Esophagus (tissue), 2 donors: ENCODE results near the gene TPST2. TPM values are rescaled to one million over a fixed set of nuclear protein-coding genes. Genes with fewer than 3 reads are reported as not detected.
A peak's percentile ranks its signal among the peaks of the same experiment; 100 is the strongest.

Source experiments
- H3K27ac ChIP-seq, 2 donors: one replicate each; pipeline ENCODE4 v1.5.1; 2013; ENCODE audit warnings: low read depth in 2 of 2, mild to moderate bottlenecking in 2 of 2, inconsistent platforms in 1 of 2, low read length in 1 of 2, moderate library complexity in 1 of 2
- H3K27me3 ChIP-seq, 2 donors: one replicate each; pipeline ENCODE4 v1.6.1; 2013; ENCODE audit warnings: low read length in 2 of 2, control low read depth in 1 of 2, mild to moderate bottlenecking in 1 of 2; ENCODE audit not compliant: insufficient read depth in 2 of 2, control insufficient read depth in 1 of 2
- H3K36me3 ChIP-seq, 2 donors: one replicate each; pipeline ENCODE4 v1.6.1; 2013; ENCODE audit warnings: low read length in 1 of 2; ENCODE audit not compliant: control insufficient read depth in 2 of 2, insufficient read depth in 2 of 2
- H3K4me1 ChIP-seq, 2 donors: one replicate each; pipeline ENCODE4 v1.6.1; 2013; ENCODE audit warnings: low read length in 1 of 2; ENCODE audit not compliant: control insufficient read depth in 2 of 2, insufficient read depth in 2 of 2
- H3K4me3 ChIP-seq, 2 donors: one replicate each; pipeline ENCODE4 v1.5.1; 2013; ENCODE audit warnings: low read length in 2 of 2, mild to moderate bottlenecking in 2 of 2, low read depth in 1 of 2, moderate library complexity in 1 of 2
- H3K9me3 ChIP-seq, 2 donors: one replicate each; pipeline ENCODE4 v1.6.1; 2013; ENCODE audit warnings: mild to moderate bottlenecking in 2 of 2, low read depth in 1 of 2, low read length in 1 of 2, moderate library complexity in 1 of 2; ENCODE audit not compliant: control insufficient read depth in 2 of 2, insufficient read depth in 1 of 2
- WGBS, 2 donors: extraction: QIAGEN DNeasy Blood & Tissue Kit; methylation state at CpG; one replicate each; pipeline ENCODE4 v1.1.7; 2013; 5-methylcytosine and 5-hydroxymethylcytosine counted together
- polyA plus RNA-seq, 2 donors: library from polyadenylated mRNA; stranded (reverse); fragments of 200-250 nt; gene quantifications; one replicate each; pipeline ENCODE4 v1.2.3, GENCODE V29; 2013
- donor health status: healthy with polysubstance abuse.
- donor health status: Bipolar disorder and iron deficiency.

Gene TPST2
- polyA plus RNA-seq, 2 donors: 7.6 to 12.6 TPM

DNA sequence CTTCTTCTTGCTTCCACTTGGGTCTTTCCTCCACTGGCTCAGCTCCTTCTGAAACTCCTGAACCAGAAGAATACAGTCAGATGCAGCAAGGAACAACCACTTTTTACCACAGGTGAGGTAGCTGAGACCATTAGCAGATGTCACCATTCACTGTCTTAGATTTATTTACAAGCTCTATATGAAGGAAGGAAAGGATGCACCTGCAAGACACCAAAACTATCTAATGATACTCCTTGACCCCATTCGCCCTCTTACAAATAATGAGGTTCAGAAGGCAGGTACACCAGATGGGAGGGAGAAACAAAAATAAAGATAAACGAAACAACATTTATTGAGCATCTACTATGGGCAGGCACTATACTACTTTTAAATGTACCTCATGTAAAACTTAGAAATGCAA is 87.9 kb downstream of the TPST2 start:
- H3K4me3 ChIP-seq: no peak overlapping the region
- H3K36me3 ChIP-seq: peaks cover 14 to 38% of the 10 kb centered on the region in 2 donors
- no peaks in the 10 kb centered on the region for H3K4me1 ChIP-seq
- H3K27me3 ChIP-seq: no peaks in the 10 kb centered on the region
- WGBS, 2 donors: 89 to 92% methylated on average over 2 of the region's 2 CpGs
- no peak overlapping the region for H3K27ac ChIP-seq
- no peaks in the 10 kb centered on the region for H3K9me3 ChIP-seq

DNA sequence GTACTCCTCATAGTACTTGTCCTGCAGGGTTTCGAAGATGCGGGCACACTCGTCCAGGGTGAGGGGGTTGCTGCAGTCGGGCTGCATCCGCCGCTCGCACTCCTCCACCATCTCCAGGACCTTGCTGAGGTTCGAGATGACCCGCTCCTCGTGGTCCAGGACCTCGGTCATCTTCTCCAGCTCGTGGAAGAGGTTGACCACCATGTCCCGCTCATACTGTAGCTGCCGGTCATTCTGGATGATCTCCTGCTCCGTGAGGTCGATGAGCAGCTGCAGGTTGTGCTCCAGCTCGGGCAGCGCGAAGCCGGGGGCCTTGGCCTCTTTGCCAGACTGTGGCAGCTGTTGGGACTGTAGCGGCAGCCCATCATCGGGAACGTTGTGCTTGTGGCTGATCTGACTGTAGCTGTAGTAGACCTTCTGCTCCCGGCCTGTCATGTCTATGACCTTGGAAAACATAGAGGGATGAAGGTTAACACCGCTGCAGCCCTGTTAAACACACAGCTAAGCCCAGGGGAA is 90.7 kb downstream of the TPST2 start:
- H3K27ac ChIP-seq: no peak overlapping the region
- H3K4me1 ChIP-seq: no peaks in the 10 kb centered on the region
- H3K36me3 ChIP-seq: peaks cover 30 to 42% of the 10 kb centered on the region in 2 donors
- WGBS, 2 donors: 90 to 93% methylated on average over 25 of the region's 25 CpGs
- H3K9me3 ChIP-seq: no peaks in the 10 kb centered on the region
- H3K4me3 ChIP-seq: no peak overlapping the region
- no peaks in the 10 kb centered on the region for H3K27me3 ChIP-seq

DNA sequence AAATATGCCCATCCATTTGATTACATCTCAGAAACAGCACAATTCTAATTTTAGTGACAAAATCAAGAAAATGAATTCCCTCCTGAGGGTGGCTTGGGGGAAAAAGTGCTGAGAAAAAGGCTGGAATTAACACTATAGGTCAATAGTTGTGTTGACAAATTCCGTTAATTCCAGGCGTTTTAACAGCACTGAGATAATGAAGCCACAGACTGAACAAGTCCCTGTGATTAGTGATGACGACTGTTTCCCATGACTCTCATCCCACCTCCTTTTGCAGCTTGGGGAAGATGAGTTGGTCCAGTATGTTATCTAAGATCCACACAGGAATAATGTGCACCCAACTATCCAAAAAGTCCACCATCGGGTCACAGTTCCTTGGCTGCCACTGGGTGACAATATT is 93.5 kb downstream of the TPST2 start:
- Histone ChIP-seq H3K36me3 (peaks cover 25 to 39% of the 10 kb centered on the region in 2 donors), H3K4me3 (no peak overlapping the region), H3K4me1 (peaks cover 0 to 3% of the 10 kb centered on the region in 2 donors), H3K27ac (no peak overlapping the region), H3K9me3 (no peaks in the 10 kb centered on the region), H3K27me3 (no peaks in the 10 kb centered on the region)
- 79 to 84% methylated on average over 4 of the region's 4 CpGs for WGBS, 2 donors

DNA sequence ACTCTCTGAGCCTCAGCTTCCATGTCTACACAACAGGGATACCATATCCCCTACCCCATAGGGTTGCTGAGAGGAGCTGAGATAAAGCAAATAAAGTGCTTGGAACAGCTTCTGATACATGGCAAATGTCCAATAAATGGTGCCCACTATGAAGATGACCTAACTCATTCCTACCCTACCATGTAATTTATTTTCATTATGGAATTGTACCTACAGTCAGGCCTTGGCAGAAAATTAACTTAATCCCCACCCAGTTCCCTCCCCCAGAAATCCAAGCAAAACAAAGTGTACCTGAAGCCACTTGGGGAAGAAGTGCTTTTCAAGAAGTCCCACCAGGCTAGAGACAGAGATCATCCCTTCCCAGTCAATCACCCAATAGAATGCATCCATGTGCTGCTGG is 95.4 kb downstream of the TPST2 start:
- H3K9me3 ChIP-seq: no peaks in the 10 kb centered on the region
- no peak overlapping the region for H3K4me3 ChIP-seq
- H3K4me1 ChIP-seq: peaks cover 0 to 3% of the 10 kb centered on the region in 2 donors
- peak overlapping the region in 1 of 2 donors; percentile 71 for H3K27ac ChIP-seq
- H3K27me3 ChIP-seq: no peaks in the 10 kb centered on the region
- peaks cover 25 to 43% of the 10 kb centered on the region in 2 donors for H3K36me3 ChIP-seq

DNA sequence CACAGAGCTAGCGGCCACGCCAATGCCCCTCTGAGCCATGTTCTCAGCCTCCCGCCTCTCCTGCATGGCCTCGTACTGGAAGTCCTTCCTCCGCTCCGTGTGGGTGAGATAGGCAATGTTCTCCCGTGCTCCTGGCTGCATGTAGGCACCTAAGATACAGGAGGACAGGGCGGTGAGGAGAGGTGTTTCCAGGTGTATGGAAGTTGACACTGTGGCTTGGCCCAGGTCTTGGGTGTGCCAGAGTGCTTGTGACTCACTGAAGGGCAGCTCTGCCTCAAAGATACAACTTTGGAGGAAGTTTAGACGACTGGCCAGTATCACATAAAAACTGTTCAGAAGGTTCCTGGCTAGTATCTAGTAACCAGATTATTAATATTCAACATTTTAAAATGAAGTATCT is 97.7 kb downstream of the TPST2 start:
- peaks cover 28 to 41% of the 10 kb centered on the region in 2 donors for H3K36me3 ChIP-seq
- H3K9me3 ChIP-seq: no peaks in the 10 kb centered on the region
- peak overlapping the region; percentile 79 to 83 for H3K27ac ChIP-seq
- 84 to 85% methylated on average over 9 of the region's 9 CpGs for WGBS, 2 donors
- no peak overlapping the region for H3K4me3 ChIP-seq
- no peaks in the 10 kb centered on the region for H3K27me3 ChIP-seq
- peaks cover 0 to 3% of the 10 kb centered on the region in 2 donors for H3K4me1 ChIP-seq

DNA sequence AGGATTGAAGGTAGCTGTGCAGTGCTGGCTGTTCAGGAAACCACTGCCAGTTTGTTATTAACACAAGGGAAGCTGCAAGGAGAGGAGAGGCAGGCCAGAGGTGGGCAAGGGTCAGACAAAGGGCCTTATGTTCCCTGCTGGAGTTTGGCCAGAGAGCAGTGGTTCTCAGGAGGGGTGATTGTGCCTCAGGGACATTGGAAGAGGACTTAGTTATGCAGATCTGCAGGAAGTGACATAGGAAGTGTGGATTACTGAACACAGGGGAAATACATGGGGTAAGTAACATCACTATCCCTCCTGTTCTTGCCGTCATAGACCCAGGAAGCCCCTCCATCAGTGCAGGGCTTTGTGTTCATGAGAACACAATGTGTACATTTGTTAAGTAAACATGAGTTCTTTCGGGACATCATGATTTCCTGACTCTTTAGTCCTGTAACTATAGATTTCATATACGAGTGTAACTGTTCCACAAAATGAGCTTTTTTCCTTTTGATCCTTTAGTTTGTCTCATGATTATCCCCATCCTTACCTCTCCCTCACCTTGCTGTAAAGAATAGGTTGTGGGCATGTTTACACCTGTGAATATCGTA is 100.4 kb downstream of the TPST2 start:
- H3K27ac ChIP-seq: no peak overlapping the region
- no peaks in the 10 kb centered on the region for H3K9me3 ChIP-seq
- 71 to 77% methylated on average over 4 of the region's 4 CpGs for WGBS, 2 donors
- H3K4me3 ChIP-seq: no peak overlapping the region
- no peaks in the 10 kb centered on the region for H3K27me3 ChIP-seq
- peaks cover 0 to 3% of the 10 kb centered on the region in 2 donors for H3K4me1 ChIP-seq
- H3K36me3 ChIP-seq: peaks cover 12 to 24% of the 10 kb centered on the region in 2 donors

DNA sequence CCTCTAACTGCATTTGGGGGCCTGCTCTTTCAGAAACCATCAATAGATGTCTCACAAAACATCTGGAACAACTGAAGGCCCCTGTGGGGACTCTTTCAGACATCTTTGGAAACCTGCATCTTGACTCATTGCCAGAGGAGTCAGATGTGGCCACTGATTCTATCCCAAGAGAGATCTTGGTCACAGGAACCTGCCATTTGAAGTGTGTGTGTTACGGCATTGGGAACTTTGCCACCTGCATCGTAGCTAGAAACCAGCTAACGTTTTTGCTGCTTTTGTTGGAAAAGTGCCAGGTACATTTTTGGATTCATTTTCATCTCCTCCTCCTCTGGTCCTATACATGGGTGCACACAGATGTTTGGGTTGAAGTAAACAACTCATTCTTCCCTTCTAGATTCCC is 101.9 kb downstream of the TPST2 start:
- no peak overlapping the region for H3K27ac ChIP-seq
- H3K4me1 ChIP-seq: peaks cover 0 to 5% of the 10 kb centered on the region in 2 donors
- 45 to 50% methylated on average over 3 of the region's 3 CpGs for WGBS, 2 donors
- H3K36me3 ChIP-seq: peaks cover 4 to 20% of the 10 kb centered on the region in 2 donors
- no peaks in the 10 kb centered on the region for H3K27me3 ChIP-seq
- H3K4me3 ChIP-seq: no peak overlapping the region
- H3K9me3 ChIP-seq: no peaks in the 10 kb centered on the region

DNA sequence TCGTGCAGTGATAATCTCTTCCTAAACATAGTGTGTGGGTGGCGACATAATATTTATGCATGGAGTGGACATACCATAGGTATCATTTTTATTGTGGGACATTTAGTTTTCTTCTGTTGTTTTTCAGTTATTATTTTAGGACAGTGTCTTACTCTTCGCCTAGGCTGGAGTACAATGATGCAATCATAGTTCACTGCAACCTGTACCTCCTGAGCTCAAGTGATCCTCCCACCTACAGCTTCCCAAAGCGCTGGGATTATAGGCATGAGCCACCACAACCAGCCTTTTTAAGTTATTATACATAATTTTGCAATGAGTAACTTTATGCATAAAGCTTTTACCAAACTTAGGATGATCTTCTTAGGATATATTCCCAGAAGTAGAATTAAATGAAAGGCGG is 103.5 kb downstream of the TPST2 start:
- peaks cover 4 to 14% of the 10 kb centered on the region in 2 donors for H3K36me3 ChIP-seq
- H3K27ac ChIP-seq: no peak overlapping the region
- no peak overlapping the region for H3K4me3 ChIP-seq
- 86 to 88% methylated on average over 5 of the region's 5 CpGs for WGBS, 2 donors
- no peaks in the 10 kb centered on the region for H3K9me3 ChIP-seq
- peaks cover 0 to 5% of the 10 kb centered on the region in 2 donors for H3K4me1 ChIP-seq
- H3K27me3 ChIP-seq: no peaks in the 10 kb centered on the region

DNA sequence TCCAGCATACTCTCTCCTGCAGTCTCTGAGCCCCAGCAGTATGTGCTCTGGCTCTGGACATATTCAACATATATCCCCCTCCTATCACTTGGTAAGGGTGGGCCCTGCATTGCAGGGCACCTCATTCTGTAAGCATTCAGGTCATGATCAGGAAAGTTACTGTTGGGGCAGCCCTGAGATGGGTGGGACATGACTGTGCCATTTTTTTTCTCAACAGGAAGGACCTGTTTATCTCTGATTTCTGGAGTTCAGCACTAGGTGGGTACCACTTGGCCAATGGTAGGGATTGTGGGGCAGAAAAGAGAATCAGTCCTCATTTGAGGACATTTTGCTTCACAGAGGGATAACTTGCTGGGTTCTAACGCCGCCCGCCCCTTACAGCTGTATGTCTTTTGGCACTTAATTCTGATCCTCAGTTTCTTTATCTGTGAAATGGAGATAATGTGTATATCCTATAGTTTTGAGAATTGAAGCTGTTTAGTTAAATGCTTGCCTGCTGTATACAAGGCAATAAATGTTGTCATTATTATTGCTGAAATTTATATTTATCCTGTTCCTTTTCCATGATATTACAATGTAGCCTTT is 104.0 kb downstream of the TPST2 start:
- no peak overlapping the region for H3K27ac ChIP-seq
- peaks cover 4 to 14% of the 10 kb centered on the region in 2 donors for H3K36me3 ChIP-seq
- peaks cover 0 to 5% of the 10 kb centered on the region in 2 donors for H3K4me1 ChIP-seq
- no peak overlapping the region for H3K4me3 ChIP-seq
- 61 to 70% methylated on average over 3 of the region's 3 CpGs for WGBS, 2 donors
- H3K9me3 ChIP-seq: no peaks in the 10 kb centered on the region
- no peaks in the 10 kb centered on the region for H3K27me3 ChIP-seq

DNA sequence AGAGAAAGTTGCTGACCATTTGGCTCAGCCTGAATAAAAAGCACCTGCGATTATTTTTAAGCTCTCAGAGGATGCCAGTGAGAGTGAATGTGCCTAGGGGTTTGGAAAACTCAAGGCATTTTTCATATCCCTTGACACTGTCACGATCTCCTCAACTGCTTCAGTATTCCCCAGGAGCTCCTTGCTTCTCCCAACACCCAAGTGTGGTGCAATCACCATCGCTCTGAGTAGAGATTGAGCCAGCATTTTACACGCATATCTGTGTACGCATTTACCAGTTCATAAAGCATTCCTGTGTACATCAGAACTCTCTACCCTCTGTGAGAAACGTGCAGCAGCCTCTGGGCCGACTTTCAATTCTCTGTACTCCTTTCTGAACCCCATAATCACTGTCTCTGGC is 104.9 kb downstream of the TPST2 start:
- Histone ChIP-seq H3K27ac (no peak overlapping the region), H3K36me3 (peaks cover 4 to 13% of the 10 kb centered on the region in 2 donors), H3K4me1 (peaks cover 0 to 11% of the 10 kb centered on the region in 2 donors), H3K27me3 (no peaks in the 10 kb centered on the region), H3K4me3 (no peak overlapping the region), H3K9me3 (no peaks in the 10 kb centered on the region)
- WGBS, 2 donors: 51% methylated on average over 7 of the region's 7 CpGs
